Glutamatergic neuron (in vitro differentiated cells): ENCODE measurements around the gene SPATA3. TPM values are rescaled to one million over a fixed set of nuclear protein-coding genes. Genes with fewer than 3 reads are reported as not detected.

ENCODE experiments used
- DNase-seq: peaks from one replicate; pipeline ENCODE4 v3.0.0; 2022
- H3K27ac Mint-ChIP-seq: one replicate; pipeline ENCODE4 v1.8.0; 2020; ENCODE audit warnings: mild to moderate bottlenecking, mixed read lengths, inconsistent platforms; ENCODE audit not compliant: unreplicated experiment
- H3K27me3 Mint-ChIP-seq: one replicate; pipeline ENCODE4 v1.8.0; 2020; ENCODE audit warnings: mild to moderate bottlenecking, moderate library complexity, mixed read lengths, inconsistent platforms; ENCODE audit not compliant: unreplicated experiment
- H3K36me3 Mint-ChIP-seq: one replicate; pipeline ENCODE4 v1.8.0; 2020; ENCODE audit warnings: mild to moderate bottlenecking, mixed read lengths, inconsistent platforms; ENCODE audit not compliant: unreplicated experiment
- H3K4me1 Mint-ChIP-seq: one replicate; pipeline ENCODE4 v1.8.0; 2020; ENCODE audit warnings: mild to moderate bottlenecking, low read depth, mixed read lengths, inconsistent platforms; ENCODE audit not compliant: unreplicated experiment
- H3K4me3 Mint-ChIP-seq: one replicate; pipeline ENCODE4 v1.8.0; 2020; ENCODE audit warnings: mild to moderate bottlenecking, mixed read lengths, inconsistent platforms; ENCODE audit not compliant: unreplicated experiment
- H3K9me3 Mint-ChIP-seq: one replicate; pipeline ENCODE4 v1.8.0; 2020; ENCODE audit warnings: mild to moderate bottlenecking, moderate library complexity, mixed read lengths, inconsistent platforms; ENCODE audit not compliant: unreplicated experiment
- CTCF ChIP-seq: fragments of 200-600 bp; sonication (generic); IDR thresholded peaks from one replicate; pipeline ENCODE4 v1.5.0; 2021; ENCODE audit not compliant: partially characterized antibody, unreplicated experiment
- total RNA-seq: library from RNA; stranded (reverse); fragmentation: NEBNext Ultra II Directional; extraction: Animal tissue kit (Norgen Biotek cat#: 25700); gene quantifications from one replicate; pipeline ENCODE4 v1.2.1, GENCODE V29; 2021; ENCODE audit not compliant: unreplicated experiment

Gene SPATA3
- total RNA-seq, 1 donor from 2014 or later: not detected

- no peak for DNase-seq
- H3K27me3 Mint-ChIP-seq: peaks cover 4% of the 10 kb centered on the region
- no peaks in the 10 kb centered on the region for H3K36me3 Mint-ChIP-seq
- TF ChIP-seq CTCF: no peak
- H3K27ac Mint-ChIP-seq: no peak overlapping the region
- no peaks in the 10 kb centered on the region for H3K4me1 Mint-ChIP-seq
- H3K4me3 Mint-ChIP-seq: no peak overlapping the region
- H3K9me3 Mint-ChIP-seq: no peaks in the 10 kb centered on the region
These were observed 45.7 kb upstream of the SPATA3 start for GRCh38 chr2:230949966-230950873.

- H3K4me1 Mint-ChIP-seq: no peaks in the 10 kb centered on the region
- H3K4me3 Mint-ChIP-seq: no peak overlapping the region
- no peak overlapping the region for H3K27ac Mint-ChIP-seq
- no peak for TF ChIP-seq CTCF
- H3K9me3 Mint-ChIP-seq: no peaks in the 10 kb centered on the region
- peaks cover 3% of the 10 kb centered on the region for H3K27me3 Mint-ChIP-seq
- no peaks in the 10 kb centered on the region for H3K36me3 Mint-ChIP-seq
- DNase-seq: no peak
These were observed 45.0 kb upstream of the SPATA3 start for GRCh38 chr2:230950874-230951339.

GRCh38 chr2:230951396-230951795, 44.5 kb upstream of the SPATA3 start:
- Mint-ChIP-seq H3K27ac (no peak overlapping the region), H3K4me1 (no peaks in the 10 kb centered on the region), H3K4me3 (no peak overlapping the region), H3K27me3 (no peaks in the 10 kb centered on the region), H3K9me3 (no peaks in the 10 kb centered on the region), H3K36me3 (no peaks in the 10 kb centered on the region)
- no peak for DNase-seq
- no peak for TF ChIP-seq CTCF

- Mint-ChIP-seq H3K27me3 (peaks cover 4% of the 10 kb centered on the region), H3K27ac (no peak overlapping the region), H3K9me3 (no peaks in the 10 kb centered on the region), H3K4me1 (no peaks in the 10 kb centered on the region), H3K4me3 (no peak overlapping the region), H3K36me3 (no peaks in the 10 kb centered on the region)
- no peak for TF ChIP-seq CTCF
- no peak for DNase-seq
These were observed 43.5 kb upstream of the SPATA3 start for GRCh38 chr2:230952226-230952956.
